Stomach (tissue), 4 donors: Measurements from ENCODE around the gene ARID1B.

Experiments
- EP300 ChIP-seq: sonication (generic); formaldehyde crosslinking; IDR thresholded peaks from one replicate; pipeline ENCODE4 v1.6.1; 2017; ENCODE audit warnings: antibody characterized with exemption
- POLR2A ChIP-seq, 4 donors: fragments of 450-650 bp; IDR thresholded peaks; one replicate each; pipeline ENCODE4 v1.6.1; 2016; ENCODE audit warnings: antibody characterized with exemption in 4 of 4, control low read depth in 2 of 4, mild to moderate bottlenecking in 1 of 4, moderate library complexity in 1 of 4
- POLR2AphosphoS5 ChIP-seq, 3 donors: sonication (generic); formaldehyde crosslinking; IDR thresholded peaks; one replicate each; pipeline ENCODE4 v1.6.1; 2016; ENCODE audit warnings: antibody characterized with exemption in 3 of 3
- TF ChIP-seq, protein P1 (sequence below), 7 experiments: fragments of 450-650 bp in 4 of 7; fragments of 200-600 bp in 3 of 7; sonication (generic) in 3 of 7; IDR thresholded peaks; one replicate each; pipeline ENCODE4 v1.5.1; 2016 to 2019; ENCODE audit warnings: antibody characterized with exemption in 7 of 7, control low read depth in 2 of 7, mild to moderate bottlenecking in 1 of 7

DNA sequence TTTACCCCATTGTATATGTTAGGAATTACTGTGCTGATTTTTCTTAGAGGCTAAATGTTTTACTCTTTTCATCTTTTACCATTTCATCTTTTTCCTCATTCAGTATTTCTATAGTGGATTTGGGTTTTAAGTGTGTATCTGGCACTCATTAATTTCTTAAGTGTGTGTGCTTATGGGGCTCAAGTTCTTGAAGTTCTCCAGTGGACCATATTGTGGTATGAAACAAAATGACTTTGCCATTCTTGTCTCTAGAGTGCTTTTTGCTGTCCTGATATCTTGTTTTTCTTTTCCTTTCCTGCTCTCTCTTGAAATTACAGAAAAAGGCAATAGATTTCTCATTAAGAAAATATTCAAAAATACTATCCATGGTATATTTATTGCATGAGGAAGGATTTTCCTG lies 123.1 kb downstream of the ARID1B start:
- TF ChIP-seq POLR2AphosphoS5 (IDR thresholded peaks at IDR 0.05) (no peak), POLR2A (IDR thresholded peaks at IDR 0.05) (no peak), EP300 (no peak)
- TF ChIP-seq, protein P1, sequence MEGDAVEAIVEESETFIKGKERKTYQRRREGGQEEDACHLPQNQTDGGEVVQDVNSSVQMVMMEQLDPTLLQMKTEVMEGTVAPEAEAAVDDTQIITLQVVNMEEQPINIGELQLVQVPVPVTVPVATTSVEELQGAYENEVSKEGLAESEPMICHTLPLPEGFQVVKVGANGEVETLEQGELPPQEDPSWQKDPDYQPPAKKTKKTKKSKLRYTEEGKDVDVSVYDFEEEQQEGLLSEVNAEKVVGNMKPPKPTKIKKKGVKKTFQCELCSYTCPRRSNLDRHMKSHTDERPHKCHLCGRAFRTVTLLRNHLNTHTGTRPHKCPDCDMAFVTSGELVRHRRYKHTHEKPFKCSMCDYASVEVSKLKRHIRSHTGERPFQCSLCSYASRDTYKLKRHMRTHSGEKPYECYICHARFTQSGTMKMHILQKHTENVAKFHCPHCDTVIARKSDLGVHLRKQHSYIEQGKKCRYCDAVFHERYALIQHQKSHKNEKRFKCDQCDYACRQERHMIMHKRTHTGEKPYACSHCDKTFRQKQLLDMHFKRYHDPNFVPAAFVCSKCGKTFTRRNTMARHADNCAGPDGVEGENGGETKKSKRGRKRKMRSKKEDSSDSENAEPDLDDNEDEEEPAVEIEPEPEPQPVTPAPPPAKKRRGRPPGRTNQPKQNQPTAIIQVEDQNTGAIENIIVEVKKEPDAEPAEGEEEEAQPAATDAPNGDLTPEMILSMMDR (IDR thresholded peaks at IDR 0.05): no peak
